ENCODE measurements around the gene GZMB. TPM values are rescaled to one million over a fixed set of nuclear protein-coding genes. Genes with fewer than 3 reads are reported as not detected.
"Not testable (repeated sequence)": the region's sequence is repeated elsewhere in the genome, so short reads cannot be mapped to it uniquely, and the experiment has no call there.

Gene GZMB
- polyA plus RNA-seq (ENCODE audit: insufficient read length in 3 of 3), result under 1 TPM in 1 of 3 donors, not detected in 2; 0.30 TPM
- long read RNA-seq, donor 1, result 0 reads
- long read RNA-seq, donor 2, result 0 reads
- long read RNA-seq, donor 3, partial matches to known transcripts, result 0 of 1 reads
- long read RNA-seq, donor 3, other reads (novel, unspliced or antisense), result 0 of 1 reads
- long read RNA-seq, donor 4, partial matches to known transcripts, result 0 of 1 reads
- long read RNA-seq, donor 4, other reads (novel, unspliced or antisense), result 0 of 1 reads
- long read RNA-seq, donor 5, partial matches to known transcripts, result 0 of 1 reads
- long read RNA-seq, donor 5, other reads (novel, unspliced or antisense), result 0 of 1 reads
- long read RNA-seq, donor 6, result 0 reads
- long read RNA-seq, donor 7, result 0 reads
- long read RNA-seq, donor 8, result 0 reads
- long read RNA-seq, donor 9, partial matches to known transcripts, result 0 of 2 reads
- long read RNA-seq, donor 9, other reads (novel, unspliced or antisense), result 0 of 2 reads
- long read RNA-seq, donor 10, result 0 reads
- long read RNA-seq, donor 11, result 0 reads
- long read RNA-seq, donor 12, partial matches to known transcripts, result 0 of 1 reads
- long read RNA-seq, donor 12, other reads (novel, unspliced or antisense), result 0 of 1 reads
- long read RNA-seq, donor 13, result 0 reads
- long read RNA-seq, donor 14, result 0 reads
- long read RNA-seq, donor 15, result 0 reads
- long read RNA-seq, donor 16, partial matches to known transcripts, result 0 of 2 reads
- long read RNA-seq, donor 16, other reads (novel, unspliced or antisense), result 0 of 2 reads

- no peak for DNase-seq
Observed at GRCh38 chr14:24634158-24634557, at the start of gene GZMB. Gene GZMB (minus strand): TSS chr14:24634190. CDS start chr14:24634160, 30 bp downstream.

GRCh38 chr14:24681056-24681455 is 47.1 kb upstream of the GZMB start:
- no peak for DNase-seq

- DNase-seq, result no peak
Observed at GRCh38 chr14:24680516-24680915, 46.5 kb upstream of the GZMB start.

- no peak for DNase-seq
Observed at GRCh38 chr14:24679248-24679961, 45.4 kb upstream of the GZMB start.

- peak; percentile 86 for DNase-seq
Observed at GRCh38 chr14:24678801-24679247, 44.8 kb upstream of the GZMB start.

GRCh38 chr14:24677956-24678355 is 44.0 kb upstream of the GZMB start:
- no peak for DNase-seq

- no peak for DNase-seq
Observed at GRCh38 chr14:24674204-24674970, 40.4 kb upstream of the GZMB start.

GRCh38 chr14:24673534-24674203 is 39.7 kb upstream of the GZMB start:
- no peak for DNase-seq

- no peak for DNase-seq
Observed at GRCh38 chr14:24673059-24673458, 39.1 kb upstream of the GZMB start.

GRCh38 chr14:24670594-24670993 is 36.6 kb upstream of the GZMB start:
- DNase-seq, result no peak

- no peak for DNase-seq
Observed at GRCh38 chr14:24669651-24670050, 35.7 kb upstream of the GZMB start.

GRCh38 chr14:24665440-24665991 is 31.5 kb upstream of the GZMB start:
- no peak for DNase-seq

GRCh38 chr14:24664366-24664765 is 30.4 kb upstream of the GZMB start:
- DNase-seq, result no peak

GRCh38 chr14:24662753-24663152 is 28.8 kb upstream of the GZMB start:
- DNase-seq, result no peak

GRCh38 chr14:24659916-24660570 is 26.1 kb upstream of the GZMB start:
- no peak for DNase-seq

- not testable (repeated sequence) for DNase-seq
Observed at GRCh38 chr14:24648361-24648760, 14.4 kb upstream of the GZMB start.

- no peak for DNase-seq
Observed at GRCh38 chr14:24639905-24640304, 5.9 kb upstream of the GZMB start.

GRCh38 chr14:24639270-24639669 is 5.3 kb upstream of the GZMB start:
- no peak for DNase-seq

- DNase-seq, result no peak
Observed at GRCh38 chr14:24633353-24633752, 637 bp downstream of the GZMB start.

- no peak for DNase-seq
Observed at GRCh38 chr14:24632761-24633160, 1.2 kb downstream of the GZMB start.
